K562 (cell line): ENCODE data around the gene PLEKHG4B.

ENCODE experiments used
- ARNT ChIP-seq, 2 experiments: fragments of 450-650 bp; IDR thresholded peaks; 2 replicates each; pipeline ENCODE4 v1.6.1; 2016; ENCODE audit warnings: mild to moderate bottlenecking in 1 of 2
- CAMTA2 ChIP-seq: fragments of 250-450 bp; sonication (Bioruptor Pico); conservative IDR thresholded peaks from 2 replicates; pipeline ENCODE4 v1.5.1; 2022
- CBX5 ChIP-seq: IDR thresholded peaks from 2 replicates; pipeline ENCODE4 v1.6.1; 2014; ENCODE audit warnings: low read depth, borderline replicate concordance
- CEBPB ChIP-seq: fragments of 450-650 bp; IDR thresholded peaks from 2 replicates; pipeline ENCODE4 v1.6.1; 2016; ENCODE audit warnings: missing genetic modification characterization, missing compliant biosample characterization
- CHD4 ChIP-seq: fragments of 200-600 bp; sonication (generic); IDR thresholded peaks from 3 replicates; pipeline ENCODE4 v1.6.1; 2012; ENCODE audit warnings: low read depth, mild to moderate bottlenecking, mixed read lengths, low read length, inconsistent platforms; ENCODE audit not compliant: insufficient read depth, insufficient replicate concordance, poor library complexity, severe bottlenecking
- OTX1 ChIP-seq: fragments of 450-650 bp; formaldehyde crosslinking; IDR thresholded peaks from 2 replicates; pipeline ENCODE4 v1.4.0; 2022; ENCODE audit warnings: mild to moderate bottlenecking
- REST ChIP-seq, 2 experiments: fragments of 450-650 bp; formaldehyde crosslinking in 1 of 2; IDR thresholded peaks; 2 replicates each; pipeline versions ENCODE4 v1.4.0 to v1.6.1; 2014 to 2020; ENCODE audit warnings: mild to moderate bottlenecking in 2 of 2, borderline replicate concordance in 1 of 2, low read depth in 1 of 2
- SRSF9 ChIP-seq: fragments of 200-400 bp; formaldehyde crosslinking; IDR thresholded peaks from 2 replicates; pipeline ENCODE4 v1.6.1; 2017; ENCODE audit warnings: low read depth, low read length, borderline replicate concordance
- ZNF274 ChIP-seq: IDR thresholded peaks from 2 replicates; pipeline ENCODE4 v1.6.1; 2011; ENCODE audit warnings: low read depth, mild to moderate bottlenecking, low read length, moderate library complexity, borderline replicate concordance
- ZNF449 ChIP-seq: fragments of 250-450 bp; sonication (Bioruptor Pico); IDR thresholded peaks from 2 replicates; pipeline ENCODE4 v1.8.0; 2022; ENCODE audit warnings: moderate library complexity, mild to moderate bottlenecking, inconsistent platforms
- TF ChIP-seq, protein P1 (sequence below), 3 experiments: IDR thresholded peaks in 2 of 3; conservative IDR thresholded peaks in 1 of 3; 2 replicates each; pipeline ENCODE4 v1.5.1; 2011 to 2012; ENCODE audit warnings: low read length in 3 of 3, mild to moderate bottlenecking in 3 of 3, control low read depth in 2 of 3, improper control_type of control experiment in 1 of 3, inconsistent platforms in 1 of 3, low read depth in 1 of 3, mixed read lengths in 1 of 3, moderate library complexity in 1 of 3; ENCODE audit not compliant: insufficient read depth in 2 of 3
- TF ChIP-seq, protein P2 (sequence below): sonication (generic); formaldehyde crosslinking; IDR thresholded peaks from 2 replicates; pipeline ENCODE4 v1.8.1; 2022; ENCODE audit warnings: missing genetic modification reagents
- TF ChIP-seq, protein P3 (sequence below): fragments of 450-650 bp; formaldehyde crosslinking; IDR thresholded peaks from 2 replicates; pipeline ENCODE4 v1.4.0; 2022; ENCODE audit warnings: mild to moderate bottlenecking, moderate library complexity
- TF ChIP-seq, protein P4 (sequence below): fragments of 250-450 bp; sonication (Bioruptor Pico); IDR thresholded peaks from 2 replicates; pipeline ENCODE4 v1.4.0; 2020

DNA sequence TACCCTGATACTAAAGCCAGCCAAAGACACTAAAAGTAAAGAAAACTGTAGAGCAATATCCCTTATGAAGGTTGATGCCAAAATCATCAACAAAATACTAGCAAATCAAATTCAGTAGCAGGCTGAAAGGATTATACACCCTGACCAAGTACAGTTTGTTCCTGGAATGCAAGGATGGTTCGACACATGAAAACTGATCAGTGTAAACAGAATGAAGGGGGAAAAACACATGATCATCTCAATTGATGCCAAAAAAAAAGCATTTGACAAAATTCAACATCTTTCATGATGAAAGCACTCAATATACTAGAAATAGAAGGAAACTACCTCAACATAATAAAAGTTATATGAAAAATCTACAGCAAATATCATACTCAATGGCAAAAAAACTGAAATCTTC is 55.8 kb downstream of the PLEKHG4B start:
- TF ChIP-seq ZNF449 (CRISPR knock-in tag) (no peak), CHD4 (no peak), REST (IDR thresholded peaks at IDR 0.05; ENCODE audit: borderline replicate concordance) (no peak), REST (CRISPR knock-in tag; IDR thresholded peaks at IDR 0.05; ENCODE audit: low read depth) (no peak), CEBPB (tag) (no peak), CBX5 (0 out of 2 replicates have a peak, but pooled peaks have one; percentile 47), ZNF274 (no peak), CAMTA2 (CRISPR knock-in tag) (no peak), OTX1 (no peak), SRSF9 (no peak), ARNT (IDR thresholded peaks at IDR 0.05) (no peak)
- TF ChIP-seq, protein P1, sequence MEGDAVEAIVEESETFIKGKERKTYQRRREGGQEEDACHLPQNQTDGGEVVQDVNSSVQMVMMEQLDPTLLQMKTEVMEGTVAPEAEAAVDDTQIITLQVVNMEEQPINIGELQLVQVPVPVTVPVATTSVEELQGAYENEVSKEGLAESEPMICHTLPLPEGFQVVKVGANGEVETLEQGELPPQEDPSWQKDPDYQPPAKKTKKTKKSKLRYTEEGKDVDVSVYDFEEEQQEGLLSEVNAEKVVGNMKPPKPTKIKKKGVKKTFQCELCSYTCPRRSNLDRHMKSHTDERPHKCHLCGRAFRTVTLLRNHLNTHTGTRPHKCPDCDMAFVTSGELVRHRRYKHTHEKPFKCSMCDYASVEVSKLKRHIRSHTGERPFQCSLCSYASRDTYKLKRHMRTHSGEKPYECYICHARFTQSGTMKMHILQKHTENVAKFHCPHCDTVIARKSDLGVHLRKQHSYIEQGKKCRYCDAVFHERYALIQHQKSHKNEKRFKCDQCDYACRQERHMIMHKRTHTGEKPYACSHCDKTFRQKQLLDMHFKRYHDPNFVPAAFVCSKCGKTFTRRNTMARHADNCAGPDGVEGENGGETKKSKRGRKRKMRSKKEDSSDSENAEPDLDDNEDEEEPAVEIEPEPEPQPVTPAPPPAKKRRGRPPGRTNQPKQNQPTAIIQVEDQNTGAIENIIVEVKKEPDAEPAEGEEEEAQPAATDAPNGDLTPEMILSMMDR (IDR thresholded peaks at IDR 0.05 in 2 of 3, conservative IDR thresholded peaks at IDR 0.05 in 1 of 3; ENCODE audit: insufficient read depth in 2 of 3, low read depth in 1 of 3, low read length in 3 of 3) = no peak
- TF ChIP-seq, protein P2, sequence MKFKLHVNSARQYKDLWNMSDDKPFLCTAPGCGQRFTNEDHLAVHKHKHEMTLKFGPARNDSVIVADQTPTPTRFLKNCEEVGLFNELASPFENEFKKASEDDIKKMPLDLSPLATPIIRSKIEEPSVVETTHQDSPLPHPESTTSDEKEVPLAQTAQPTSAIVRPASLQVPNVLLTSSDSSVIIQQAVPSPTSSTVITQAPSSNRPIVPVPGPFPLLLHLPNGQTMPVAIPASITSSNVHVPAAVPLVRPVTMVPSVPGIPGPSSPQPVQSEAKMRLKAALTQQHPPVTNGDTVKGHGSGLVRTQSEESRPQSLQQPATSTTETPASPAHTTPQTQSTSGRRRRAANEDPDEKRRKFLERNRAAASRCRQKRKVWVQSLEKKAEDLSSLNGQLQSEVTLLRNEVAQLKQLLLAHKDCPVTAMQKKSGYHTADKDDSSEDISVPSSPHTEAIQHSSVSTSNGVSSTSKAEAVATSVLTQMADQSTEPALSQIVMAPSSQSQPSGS (CRISPR knock-in tag) = no peak
- TF ChIP-seq, protein P3, sequence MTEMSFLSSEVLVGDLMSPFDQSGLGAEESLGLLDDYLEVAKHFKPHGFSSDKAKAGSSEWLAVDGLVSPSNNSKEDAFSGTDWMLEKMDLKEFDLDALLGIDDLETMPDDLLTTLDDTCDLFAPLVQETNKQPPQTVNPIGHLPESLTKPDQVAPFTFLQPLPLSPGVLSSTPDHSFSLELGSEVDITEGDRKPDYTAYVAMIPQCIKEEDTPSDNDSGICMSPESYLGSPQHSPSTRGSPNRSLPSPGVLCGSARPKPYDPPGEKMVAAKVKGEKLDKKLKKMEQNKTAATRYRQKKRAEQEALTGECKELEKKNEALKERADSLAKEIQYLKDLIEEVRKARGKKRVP (CRISPR knock-in tag) = no peak
- TF ChIP-seq, protein P4, sequence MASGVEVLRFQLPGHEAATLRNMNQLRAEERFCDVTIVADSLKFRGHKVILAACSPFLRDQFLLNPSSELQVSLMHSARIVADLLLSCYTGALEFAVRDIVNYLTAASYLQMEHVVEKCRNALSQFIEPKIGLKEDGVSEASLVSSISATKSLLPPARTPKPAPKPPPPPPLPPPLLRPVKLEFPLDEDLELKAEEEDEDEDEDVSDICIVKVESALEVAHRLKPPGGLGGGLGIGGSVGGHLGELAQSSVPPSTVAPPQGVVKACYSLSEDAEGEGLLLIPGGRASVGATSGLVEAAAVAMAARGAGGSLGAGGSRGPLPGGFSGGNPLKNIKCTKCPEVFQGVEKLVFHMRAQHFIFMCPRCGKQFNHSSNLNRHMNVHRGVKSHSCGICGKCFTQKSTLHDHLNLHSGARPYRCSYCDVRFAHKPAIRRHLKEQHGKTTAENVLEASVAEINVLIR (CRISPR knock-in tag) = no peak
